ENCODE results near the gene CAPRIN2.

Gene CAPRIN2

GRCh38 chr12:30696486-30696885, 58.3 kb downstream of the CAPRIN2 start:
- no peak for DNase-seq

- DNase-seq, result no peak
Measured at GRCh38 chr12:30696103-30696408, 58.7 kb downstream of the CAPRIN2 start.

GRCh38 chr12:30695199-30696102, 59.3 kb downstream of the CAPRIN2 start, which contains the start of gene IPO8:
TSS of gene IPO8 (minus strand) at chr12:30695869. CDS start at chr12:30695647, 222 bp downstream.
- peak; percentile 87 for DNase-seq

- DNase-seq, result no peak
Measured at GRCh38 chr12:30694412-30695198, 60.1 kb downstream of the CAPRIN2 start.

- no peak for DNase-seq
Measured at GRCh38 chr12:30692470-30692869, 62.3 kb downstream of the CAPRIN2 start.

- no peak for DNase-seq
Measured at GRCh38 chr12:30691122-30691879, 63.5 kb downstream of the CAPRIN2 start.

GRCh38 chr12:30687265-30687986, 67.3 kb downstream of the CAPRIN2 start:
- DNase-seq, result no peak

- DNase-seq, result no peak
Measured at GRCh38 chr12:30679241-30679640, 75.5 kb downstream of the CAPRIN2 start.

GRCh38 chr12:30678221-30678620, 76.5 kb downstream of the CAPRIN2 start:
- no peak for DNase-seq

- no peak for DNase-seq
Measured at GRCh38 chr12:30661210-30661609, 93.5 kb downstream of the CAPRIN2 start.
